Fibroblast of pulmonary artery (primary cell): ENCODE measurements around the gene CHST15.
A peak's percentile ranks its signal among the peaks of the same experiment; 100 is the strongest.

Experiments used
- DNase-seq: peaks from one replicate; pipeline ENCODE4 v3.0.0-alpha.2; 2010; ENCODE audit warnings: low read depth
- H3K4me3 ChIP-seq: replicated peaks from 2 replicates; pipeline ENCODE4 v1.5.1; 2011; ENCODE audit warnings: low read depth, mild to moderate bottlenecking, control low read depth, low read length, moderate library complexity
- CTCF ChIP-seq: IDR thresholded peaks from 2 replicates; pipeline ENCODE4 v1.5.1; 2011; ENCODE audit warnings: mild to moderate bottlenecking, control low read depth, low read length, inconsistent platforms; ENCODE audit errors: missing control alignments

Gene CHST15

GRCh38 chr10:124082555-124082954 is 10.8 kb downstream of the CHST15 start:
- no peak overlapping the region for H3K4me3 ChIP-seq
- DNase-seq = no peak
- no peak for TF ChIP-seq CTCF

- H3K4me3 ChIP-seq = no peak overlapping the region
- DNase-seq = no peak
- no peak for TF ChIP-seq CTCF
Measured at GRCh38 chr10:124081547-124082140, 11.8 kb downstream of the CHST15 start.

GRCh38 chr10:124079864-124080263 is 13.5 kb downstream of the CHST15 start:
- TF ChIP-seq CTCF = no peak
- no peak overlapping the region for H3K4me3 ChIP-seq
- no peak for DNase-seq

- peak; percentile 10 for DNase-seq
- no peak for TF ChIP-seq CTCF
- no peak overlapping the region for H3K4me3 ChIP-seq
Measured at GRCh38 chr10:124078714-124079113, 14.7 kb downstream of the CHST15 start.

GRCh38 chr10:124078028-124078427 is 15.4 kb downstream of the CHST15 start:
- DNase-seq = no peak
- TF ChIP-seq CTCF = no peak
- H3K4me3 ChIP-seq = no peak overlapping the region

- DNase-seq = no peak
- TF ChIP-seq CTCF = no peak
- no peak overlapping the region for H3K4me3 ChIP-seq
Measured at GRCh38 chr10:124077208-124077993, 16.0 kb downstream of the CHST15 start.
